T-helper 17 cell (primary cell): ENCODE data around the gene ADCYAP1R1. TPM values are rescaled to one million over a fixed set of nuclear protein-coding genes. Genes with fewer than 3 reads are reported as not detected.

Experiments
- ATAC-seq: fragments of 150-1000 bp; cut with Tn5 transposase; 2 replicates; pipeline ENCODE4 v1.10.0; 2021; ENCODE audit warnings: mild to moderate bottlenecking, moderate library complexity
- DNase-seq, 3 donors: peaks; one replicate each; pipeline versions ENCODE4 v3.0.0 to v3.0.0-alpha.2; 2020 to 2021
- H3K9me3 ChIP-seq: one replicate; pipeline ENCODE4 v1.7.0; 2013; ENCODE audit warnings: low read length, mild to moderate bottlenecking; ENCODE audit not compliant: control insufficient read depth, poor library complexity, severe bottlenecking
- H3K27ac Mint-ChIP-seq: one replicate; pipeline ENCODE4 v1.8.0; 2022; ENCODE audit warnings: mild to moderate bottlenecking, moderate library complexity, mixed read lengths
- H3K27me3 Mint-ChIP-seq: one replicate; pipeline ENCODE4 v1.8.0; 2022; ENCODE audit warnings: mixed read lengths
- H3K36me3 Mint-ChIP-seq: one replicate; pipeline ENCODE4 v1.8.0; 2022; ENCODE audit warnings: low read depth, mixed read lengths
- H3K4me1 Mint-ChIP-seq: one replicate; pipeline ENCODE4 v1.8.0; 2022; ENCODE audit warnings: mild to moderate bottlenecking, mixed read lengths
- H3K4me3 Mint-ChIP-seq: one replicate; pipeline ENCODE4 v1.8.0; 2022; ENCODE audit warnings: mild to moderate bottlenecking, moderate library complexity, mixed read lengths
- total RNA-seq, 4 donors: library from RNA in 2 of 4; stranded (reverse) in 2 of 4; gene quantifications; one replicate each; pipeline ENCODE4 v1.2.3 and lab custom pipeline; 2022 to 2026

The ADCYAP1R1 gene
- total RNA-seq, 2 donors from 2014 or later, result not detected

GRCh38 chr7:31022726-31023125 is 29.4 kb upstream of the ADCYAP1R1 start:
- H3K9me3 ChIP-seq, result no peaks in the 10 kb centered on the region
- DNase-seq (no peak), ATAC-seq (no peak)
- peaks cover 33% of the 10 kb centered on the region for H3K4me1 Mint-ChIP-seq
- H3K27me3 Mint-ChIP-seq, result no peaks in the 10 kb centered on the region
- H3K36me3 Mint-ChIP-seq, result no peaks in the 10 kb centered on the region
- H3K27ac Mint-ChIP-seq, result peak overlapping the region; percentile 79
- no peak overlapping the region for H3K4me3 Mint-ChIP-seq

- no peaks in the 10 kb centered on the region for H3K27me3 Mint-ChIP-seq
- peaks cover 29% of the 10 kb centered on the region for H3K4me1 Mint-ChIP-seq
- H3K27ac Mint-ChIP-seq, result peak overlapping the region; percentile 92
- peak; percentile 86 for ATAC-seq
- H3K9me3 ChIP-seq, result no peaks in the 10 kb centered on the region
- no peak for DNase-seq
- no peaks in the 10 kb centered on the region for H3K36me3 Mint-ChIP-seq
- H3K4me3 Mint-ChIP-seq, result no peak overlapping the region
These were observed 28.2 kb upstream of the ADCYAP1R1 start for GRCh38 chr7:31023877-31024276.

DNA sequence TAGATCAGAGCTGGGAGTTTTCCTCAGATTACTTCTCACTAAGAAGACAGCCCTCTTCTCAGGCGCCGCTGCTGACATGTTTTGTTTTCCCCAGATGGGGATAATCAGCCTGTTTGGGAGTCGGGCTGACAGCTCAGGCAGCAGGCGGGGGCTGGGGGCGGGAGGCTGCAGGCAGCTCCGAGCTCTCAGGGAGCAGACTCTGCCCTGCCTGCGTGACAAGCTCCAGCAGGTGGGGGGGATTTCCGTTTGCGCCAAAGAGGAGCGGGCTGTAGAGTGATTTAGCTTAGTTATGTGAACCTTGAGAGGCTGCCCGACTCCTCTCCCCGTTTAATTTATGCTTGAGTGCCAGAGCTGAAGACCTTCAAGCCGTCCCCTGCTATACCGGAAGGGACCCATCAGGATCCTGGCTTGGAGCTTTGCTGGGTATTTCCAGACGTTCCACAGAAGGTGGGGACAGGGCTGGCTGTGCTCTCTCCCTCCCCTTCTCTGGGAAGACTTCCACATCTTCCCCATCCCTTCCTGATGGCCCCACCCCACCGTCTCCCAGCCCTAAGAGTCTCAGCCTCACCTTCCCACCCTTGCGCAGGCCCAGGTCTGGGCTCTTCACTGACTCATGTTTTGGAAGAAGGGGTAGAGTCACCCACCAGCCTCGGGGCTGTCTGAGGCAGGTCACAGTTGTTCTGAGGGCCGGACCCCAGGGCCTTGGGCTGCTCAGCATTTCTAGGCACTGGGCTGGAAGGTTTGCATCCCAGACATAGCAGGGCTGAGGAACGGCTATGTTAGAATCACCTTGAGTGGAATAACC is 24.7 kb upstream of the ADCYAP1R1 start:
- no peak for DNase-seq
- no peaks in the 10 kb centered on the region for H3K36me3 Mint-ChIP-seq

DNA sequence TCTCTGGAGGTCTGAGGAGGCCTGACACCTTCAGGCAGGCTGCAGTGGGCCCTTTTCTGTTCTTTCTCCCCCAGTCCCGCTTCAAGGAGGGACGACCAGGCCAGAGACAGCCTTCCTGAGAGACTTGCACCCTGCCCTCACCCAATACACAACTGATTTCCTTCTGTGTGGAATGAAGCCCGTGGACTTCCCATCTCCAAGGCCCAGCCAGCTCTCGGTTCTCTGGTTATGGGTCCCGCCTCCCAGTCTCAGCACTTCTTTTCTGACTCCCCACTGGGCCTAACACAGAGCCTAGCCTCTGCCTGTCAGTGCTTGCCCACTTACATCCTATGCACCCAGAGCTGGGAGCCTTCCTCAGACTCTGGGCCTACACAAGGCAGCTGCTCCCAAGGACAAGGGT is 24.1 kb upstream of the ADCYAP1R1 start:
- H3K36me3 Mint-ChIP-seq, result no peaks in the 10 kb centered on the region
- H3K4me3 Mint-ChIP-seq, result no peak overlapping the region
- H3K27ac Mint-ChIP-seq, result no peak overlapping the region
- no peak for ATAC-seq
- no peaks in the 10 kb centered on the region for H3K9me3 ChIP-seq
- DNase-seq, result no peak
- H3K4me1 Mint-ChIP-seq, result peaks cover 12% of the 10 kb centered on the region
- no peaks in the 10 kb centered on the region for H3K27me3 Mint-ChIP-seq

More for the DNA sequence above, 24.7 kb upstream of the ADCYAP1R1 start:
- no peaks in the 10 kb centered on the region for H3K27me3 Mint-ChIP-seq
- H3K4me3 Mint-ChIP-seq, result no peak overlapping the region
- no peak overlapping the region for H3K27ac Mint-ChIP-seq
- ATAC-seq, result no peak
- H3K4me1 Mint-ChIP-seq, result peaks cover 16% of the 10 kb centered on the region
- no peaks in the 10 kb centered on the region for H3K9me3 ChIP-seq

GRCh38 chr7:31028417-31028992 is 23.6 kb upstream of the ADCYAP1R1 start:
- Mint-ChIP-seq H3K27ac (no peak overlapping the region), H3K36me3 (no peaks in the 10 kb centered on the region), H3K27me3 (no peaks in the 10 kb centered on the region), H3K4me3 (no peak overlapping the region), H3K4me1 (peaks cover 8% of the 10 kb centered on the region)
- ATAC-seq (no peak), DNase-seq (no peak)
- no peaks in the 10 kb centered on the region for H3K9me3 ChIP-seq

DNA sequence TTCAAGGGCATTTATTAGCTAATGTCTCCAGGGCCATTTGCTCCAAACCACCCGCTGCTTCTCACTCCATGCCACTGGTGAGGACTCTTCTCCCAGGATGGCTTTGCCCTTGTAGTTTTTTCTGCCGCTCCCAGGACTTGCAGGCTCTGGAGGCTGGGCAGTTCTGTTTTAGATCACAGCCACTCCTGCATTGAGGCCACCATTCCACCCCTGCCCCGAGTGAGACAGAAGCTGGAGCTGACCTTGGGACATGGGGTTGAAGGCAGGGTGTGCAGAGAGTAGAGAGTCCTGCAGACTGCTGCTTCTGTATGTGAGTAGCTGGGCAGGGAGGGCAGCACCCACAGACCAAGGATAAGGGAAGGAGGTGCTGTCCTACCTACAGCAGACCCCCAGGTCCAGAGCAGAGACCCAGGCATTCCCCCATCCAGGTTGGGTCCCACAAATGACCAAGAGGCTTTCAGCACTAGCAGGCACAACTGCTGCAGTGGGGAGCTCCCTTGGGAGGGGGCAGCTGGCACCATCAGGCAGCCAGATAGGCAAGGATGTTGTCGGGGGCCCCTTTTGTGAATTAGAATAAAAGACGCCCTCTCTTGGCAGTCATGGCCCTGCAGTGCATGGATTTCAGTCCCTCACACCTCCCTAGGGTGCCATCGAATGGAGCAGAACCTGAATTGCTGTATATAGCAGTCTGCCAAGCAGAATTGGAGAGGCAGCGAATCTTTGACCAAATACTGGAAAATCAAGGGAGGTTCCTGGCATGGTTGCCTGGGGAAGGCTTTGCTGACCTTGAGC is 22.7 kb upstream of the ADCYAP1R1 start:
- H3K27me3 Mint-ChIP-seq, result no peaks in the 10 kb centered on the region
- DNase-seq (no peak), ATAC-seq (no peak)
- H3K4me1 Mint-ChIP-seq, result peaks cover 4% of the 10 kb centered on the region
- no peaks in the 10 kb centered on the region for H3K9me3 ChIP-seq
- H3K4me3 Mint-ChIP-seq, result no peak overlapping the region
- H3K27ac Mint-ChIP-seq, result no peak overlapping the region
- H3K36me3 Mint-ChIP-seq, result no peaks in the 10 kb centered on the region

- ATAC-seq, result no peak
- H3K9me3 ChIP-seq, result no peaks in the 10 kb centered on the region
- Mint-ChIP-seq H3K27me3 (peaks cover 11% of the 10 kb centered on the region), H3K36me3 (no peaks in the 10 kb centered on the region), H3K4me3 (no peak overlapping the region), H3K27ac (no peak overlapping the region), H3K4me1 (peaks cover 2% of the 10 kb centered on the region)
- DNase-seq, result no peak
These were observed 18.3 kb upstream of the ADCYAP1R1 start for GRCh38 chr7:31033674-31034300.

DNA sequence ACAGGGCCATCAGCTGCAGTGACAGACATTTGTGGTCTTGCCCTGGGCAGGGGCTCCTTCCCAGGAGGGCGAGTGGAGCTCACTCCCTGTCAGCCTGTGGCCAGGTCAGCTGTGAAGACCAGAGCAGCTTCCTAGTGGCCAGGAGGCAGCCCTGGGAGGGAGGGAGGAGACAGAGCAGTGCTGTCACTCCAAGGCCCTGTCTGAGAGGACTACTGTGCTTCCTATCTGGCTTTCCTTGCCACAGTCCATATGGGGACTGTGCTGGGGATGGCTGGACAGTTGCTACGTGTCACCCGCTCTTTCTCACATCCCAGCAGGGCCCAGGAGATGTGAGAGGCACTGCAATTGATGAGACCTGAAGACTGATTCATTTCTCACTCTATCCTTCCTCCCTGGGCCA is 15.2 kb upstream of the ADCYAP1R1 start:
- H3K36me3 Mint-ChIP-seq, result peaks cover 3% of the 10 kb centered on the region
- H3K9me3 ChIP-seq, result no peaks in the 10 kb centered on the region
- ATAC-seq (no peak), DNase-seq (no peak)
- H3K4me1 Mint-ChIP-seq, result no peaks in the 10 kb centered on the region
- peaks cover 11% of the 10 kb centered on the region for H3K27me3 Mint-ChIP-seq
- no peak overlapping the region for H3K27ac Mint-ChIP-seq
- no peak overlapping the region for H3K4me3 Mint-ChIP-seq

DNA sequence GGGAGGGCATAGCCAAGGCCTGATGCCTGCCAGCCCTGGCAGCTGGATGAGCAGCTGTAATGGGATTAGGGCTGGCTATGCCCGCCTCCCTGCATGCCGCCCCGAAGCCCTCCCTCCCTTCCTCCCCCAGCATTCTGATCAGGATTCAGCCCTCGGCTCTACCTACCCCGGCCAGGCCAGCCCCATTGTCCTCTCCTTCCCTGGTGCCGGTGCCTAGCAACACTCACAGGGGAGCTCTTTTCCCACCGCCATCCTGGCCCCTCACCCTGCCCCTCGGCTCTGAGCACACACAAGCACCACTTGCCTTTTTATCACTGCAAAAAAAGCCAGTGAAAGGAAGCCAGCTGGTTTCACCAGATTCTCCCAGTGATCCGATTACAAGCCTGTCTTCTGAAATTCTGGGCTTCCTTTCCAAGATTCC is 9.0 kb upstream of the ADCYAP1R1 start:
- Mint-ChIP-seq H3K36me3 (peaks cover 5% of the 10 kb centered on the region), H3K4me3 (no peak overlapping the region), H3K4me1 (no peaks in the 10 kb centered on the region), H3K27me3 (peaks cover 24% of the 10 kb centered on the region), H3K27ac (no peak overlapping the region)
- no peak for DNase-seq
- no peak for ATAC-seq
- H3K9me3 ChIP-seq, result no peaks in the 10 kb centered on the region

GRCh38 chr7:31044529-31044928 is 7.6 kb upstream of the ADCYAP1R1 start:
- Mint-ChIP-seq H3K4me1 (no peaks in the 10 kb centered on the region), H3K36me3 (peaks cover 5% of the 10 kb centered on the region), H3K27me3 (peaks cover 26% of the 10 kb centered on the region), H3K27ac (no peak overlapping the region), H3K4me3 (no peak overlapping the region)
- no peak for ATAC-seq
- H3K9me3 ChIP-seq, result no peaks in the 10 kb centered on the region
- DNase-seq, result no peak

DNA sequence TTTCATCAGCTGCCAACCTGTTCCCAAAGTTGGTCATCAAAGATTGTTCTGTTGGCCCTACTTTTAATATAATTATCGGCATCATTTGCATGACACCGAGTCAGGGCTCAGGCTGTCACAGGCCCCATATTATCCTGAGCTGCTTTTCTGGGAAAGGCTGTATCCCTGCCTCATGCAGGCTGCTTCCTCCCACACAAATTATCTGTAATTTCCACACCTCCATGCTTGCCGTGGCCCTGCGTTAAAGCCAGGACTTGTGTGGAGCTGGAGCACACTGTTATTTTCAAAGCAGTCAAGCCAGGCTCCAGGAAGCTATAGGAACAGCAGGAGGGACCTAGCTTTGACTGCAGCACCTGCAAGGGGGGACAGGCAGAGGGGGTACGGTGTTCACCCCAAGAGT is 5.4 kb upstream of the ADCYAP1R1 start:
- peaks cover 2% of the 10 kb centered on the region for H3K36me3 Mint-ChIP-seq
- peaks cover 48% of the 10 kb centered on the region for H3K27me3 Mint-ChIP-seq
- H3K9me3 ChIP-seq, result no peaks in the 10 kb centered on the region
- no peak overlapping the region for H3K27ac Mint-ChIP-seq
- H3K4me1 Mint-ChIP-seq, result peaks cover 2% of the 10 kb centered on the region
- ATAC-seq (no peak), DNase-seq (no peak)
- H3K4me3 Mint-ChIP-seq, result no peak overlapping the region

DNA sequence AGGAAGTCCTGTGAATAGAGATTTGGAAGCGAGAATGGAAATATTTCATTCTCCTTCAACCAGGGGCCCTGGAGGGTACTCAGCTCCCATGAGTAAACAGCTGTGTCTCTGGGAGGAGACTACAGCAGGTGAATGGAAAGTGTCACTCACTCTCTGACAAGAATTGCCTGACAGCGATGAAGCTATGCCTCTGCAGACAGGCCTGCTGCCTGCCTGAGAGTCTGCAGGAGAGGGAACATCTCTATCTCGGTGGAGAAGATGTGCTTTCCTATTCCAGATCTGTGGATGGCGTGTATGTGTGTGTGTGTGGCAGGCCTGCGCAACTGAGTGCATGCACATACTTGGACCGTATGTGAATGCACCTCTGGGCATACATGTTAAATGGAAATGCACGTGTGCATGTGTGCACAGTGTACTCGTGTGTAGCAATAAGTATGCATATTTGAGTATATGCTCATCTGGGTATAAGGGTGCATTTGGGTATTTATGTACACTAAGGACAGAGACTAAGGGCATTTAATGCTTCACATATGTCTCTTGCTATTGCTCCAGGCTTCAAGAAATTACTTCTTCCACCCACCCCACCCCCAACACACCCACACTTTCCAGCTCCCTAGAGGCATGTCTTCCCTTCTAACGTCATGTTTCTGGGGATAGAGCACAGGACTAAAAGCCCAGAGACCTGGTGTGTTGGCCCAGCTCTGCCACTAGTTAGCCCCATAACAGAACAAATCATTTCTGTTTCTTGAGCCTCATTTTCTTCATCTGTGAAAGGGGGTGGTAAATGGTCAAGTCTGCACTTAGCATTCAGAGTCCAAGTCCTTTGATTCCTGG is 4.6 kb upstream of the ADCYAP1R1 start:
- Mint-ChIP-seq H3K27me3 (peaks cover 46% of the 10 kb centered on the region), H3K4me3 (no peak overlapping the region), H3K27ac (no peak overlapping the region), H3K4me1 (peaks cover 2% of the 10 kb centered on the region), H3K36me3 (no peaks in the 10 kb centered on the region)
- no peaks in the 10 kb centered on the region for H3K9me3 ChIP-seq
- ATAC-seq, result no peak
- no peak for DNase-seq
